HepG2 (cell line): ENCODE data around the gene DOCK3. TPM values are rescaled to one million over a fixed set of nuclear protein-coding genes. Genes with fewer than 3 reads are reported as not detected.
"Not testable (repeated sequence)": the region's sequence is repeated elsewhere in the genome, so short reads cannot be mapped to it uniquely, and the experiment has no call there.

Experiments
- ATAC-seq: fragments of 200-7000 bp; cut with Tn5 transposase; 3 replicates; pipeline ENCODE4 v1.9.1; 2020; ENCODE audit warnings: mild to moderate bottlenecking, moderate library complexity
- BruUV-seq: library from RNA; stranded (reverse); fragments of 400-500 nt; replicated peaks from 2 replicates; lab custom pipeline; 2021; lab: Mats Ljungman, UMichigan
- CTCF ChIA-PET: fragments of 300-600 bp; formaldehyde crosslinking; extraction: SDS; loops from one replicate; lab custom pipeline; 2021; ENCODE audit warnings: low total read pairs, inconsistent platforms, low intra/inter-chr PET ratio; lab: Yijun Ruan, JAX
- POLR2A ChIA-PET: fragments of 350-600 bp; sonication (Branson Sonifier 250); formaldehyde crosslinking; loops from one replicate; lab custom pipeline; 2020; ENCODE audit warnings: antibody characterized with exemption, inconsistent platforms; lab: Yijun Ruan, JAX
- DNase-seq: peaks from one replicate; pipeline ENCODE4 v3.0.0-alpha.2; 2015; ENCODE audit warnings: low spot score
- FAIRE-seq: peaks from 3 replicates; lab custom pipeline; 2011; peaks lifted over from hg19 to GRCh38; lab: Jason Lieb, UNC
- H2AFZ ChIP-seq: one replicate; pipeline ENCODE4 v1.6.1; 2011; ENCODE audit warnings: low read length, inconsistent platforms
- H3K27ac ChIP-seq: fragments of 300-600 bp; 3 replicates; pipeline ENCODE4 v1.8.0; 2011; ENCODE audit warnings: mixed run types, mild to moderate bottlenecking, mixed read lengths, low read length, inconsistent platforms; ENCODE audit not compliant: insufficient read depth; ENCODE audit errors: extremely low read length
- H3K27me3 ChIP-seq, 2 experiments: fragments of 200-600 bp in 1 of 2; 2 replicates in 1 of 2; 3 replicates in 1 of 2; pipeline versions ENCODE4 v1.6.0 to v1.8.0; 2011; ENCODE audit warnings: low read length in 2 of 2, mild to moderate bottlenecking in 2 of 2, moderate library complexity in 2 of 2, inconsistent platforms in 1 of 2; ENCODE audit not compliant: insufficient read depth in 2 of 2, control insufficient read depth in 1 of 2
- H3K36me3 ChIP-seq, 2 experiments: fragments of 200-600 bp in 1 of 2; replicated peaks in 1 of 2; 2 replicates in 1 of 2; 3 replicates in 1 of 2; pipeline versions ENCODE4 v1.5.1 to v1.8.0; 2011; ENCODE audit warnings: low read length in 2 of 2, inconsistent platforms in 1 of 2; ENCODE audit not compliant: insufficient read depth in 2 of 2, control insufficient read depth in 1 of 2
- H3K4me1 ChIP-seq: 2 replicates; pipeline ENCODE4 v1.5.1; 2012; ENCODE audit warnings: low read length, inconsistent platforms; ENCODE audit not compliant: insufficient read depth
- H3K4me2 ChIP-seq: 2 replicates; pipeline ENCODE4 v1.6.0; 2011; ENCODE audit warnings: low read depth, low read length, inconsistent platforms
- H3K4me3 ChIP-seq, 3 experiments: fragments of 200-600 bp in 1 of 3; sonication (generic), shearing (Covaris generic) in 1 of 3; replicated peaks in 1 of 3; 2 replicates each; pipeline ENCODE4 v1.5.1; 2011 to 2016; ENCODE audit warnings: low read length in 3 of 3, inconsistent platforms in 2 of 3, low read depth in 2 of 3, mild to moderate bottlenecking in 2 of 3, control low read depth in 1 of 3, mixed read lengths in 1 of 3; ENCODE audit not compliant: insufficient read depth in 1 of 3
- H3K79me2 ChIP-seq: one replicate; pipeline ENCODE4 v1.6.1; 2011; ENCODE audit warnings: low read length, inconsistent platforms; ENCODE audit not compliant: insufficient read depth
- H3K9ac ChIP-seq: 2 replicates; pipeline ENCODE4 v1.6.0; 2011; ENCODE audit warnings: mild to moderate bottlenecking, low read depth, low read length, inconsistent platforms; ENCODE audit not compliant: insufficient read depth
- H3K9me3 ChIP-seq: 2 replicates; pipeline ENCODE4 v1.5.1; 2012; ENCODE audit warnings: mild to moderate bottlenecking, low read length
- H4K20me1 ChIP-seq: 2 replicates; pipeline ENCODE4 v1.6.0; 2011; ENCODE audit warnings: inconsistent platforms, mild to moderate bottlenecking, low read length, moderate library complexity; ENCODE audit not compliant: insufficient read depth
- KLF6 ChIP-seq: IDR thresholded peaks from 2 replicates; pipeline ENCODE4 v1.8.0; 2016; ENCODE audit warnings: missing biosample characterization, missing genetic modification reagents
- NR2F6 ChIP-seq, 2 experiments: IDR thresholded peaks; 2 replicates each; pipeline ENCODE4 v1.6.1; 2016; ENCODE audit warnings: antibody characterized with exemption in 1 of 2, mild to moderate bottlenecking in 1 of 2
- REST ChIP-seq, 2 experiments: IDR thresholded peaks; 2 replicates each; pipeline ENCODE4 v1.6.1; 2011 to 2012; ENCODE audit warnings: low read length in 2 of 2, borderline replicate concordance in 1 of 2, low read depth in 1 of 2, mild to moderate bottlenecking in 1 of 2, moderate library complexity in 1 of 2
- STAT5B ChIP-seq: sonication (generic); formaldehyde crosslinking; IDR thresholded peaks from 2 replicates; pipeline ENCODE4 v1.4.0; 2020; ENCODE audit warnings: missing genetic modification reagents
- ZNF576 ChIP-seq: sonication (generic); formaldehyde crosslinking; IDR thresholded peaks from 2 replicates; pipeline ENCODE4 v1.4.0; 2020; ENCODE audit warnings: mild to moderate bottlenecking, missing genetic modification reagents
- WGBS: methylation state at CpG from one replicate; pipeline ENCODE4 v1.1.6; 2017; ENCODE audit warnings: low lambda C conversion rate; 5-methylcytosine and 5-hydroxymethylcytosine counted together
- in situ Hi-C: cut with HindIII; loops from 2 replicates; pipeline ENCODE4 v1.10.0; 2017; ENCODE audit warnings: low pct_unique_long_range_greater_than_20kb; ENCODE audit not compliant: extremely low pct_ligation_motif_present
- intact Hi-C: fragments of 100-400 bp; cut with micrococcal nuclease; formaldehyde crosslinking; loops from one replicate; pipeline ENCODE4 v1.10.0; 2022; ENCODE audit not compliant: unreplicated experiment
- polyA plus RNA-seq, 8 experiments: library from polyadenylated mRNA; depleted of rRNA in 3 of 8; stranded (reverse) in 7 of 8; unstranded in 1 of 8; fragments of >200 nt; fragmentation: Illumina TruSeq in 4 of 8; extraction: Trizol in 4 of 8; gene quantifications; 2 replicates each; pipeline versions ENCODE4 v1.2.1 to v1.2.3, GENCODE V29; 2011 to 2016; ENCODE audit warnings: low read depth in 4 of 8, missing spikeins in 1 of 8, mixed read lengths in 1 of 8; ENCODE audit not compliant: insufficient read depth in 1 of 8
- total RNA-seq, 5 experiments: library from RNA; depleted of rRNA; stranded (reverse); fragments of >200 nt; fragmentation: Illumina TruSeq; extraction: Trizol; gene quantifications; 2 replicates each; pipeline ENCODE4 v1.2.3, GENCODE V29; 2016; ENCODE audit warnings: low read depth in 1 of 5

DOCK3 gene
- total and polyA plus RNA-seq, 2 of the 13 experiments (the other 11 are each of a cell fraction or from before 2014, with no cell fraction given) = not detected

- no peak overlapping the region for H3K4me2 ChIP-seq
- no peak for DNase-seq
- no peaks in the 10 kb centered on the region for H3K9me3 ChIP-seq
- under 1% methylated on average over 7 of the region's 7 CpGs for WGBS
- no peaks in the 10 kb centered on the region for H4K20me1 ChIP-seq
- no peak for TF ChIP-seq STAT5B (CRISPR knock-in tag)
- TF ChIP-seq, all 625 proteins: peak for 0
- H3K36me3 ChIP-seq = no peaks in the 10 kb centered on the region
- no peak for FAIRE-seq
- POLR2A ChIA-PET = no interaction called here
- BruUV-seq = no TSS peak
- in situ Hi-C loops = no loop called here
- CTCF ChIA-PET = no interaction called here
- no peak overlapping the region for H3K27ac ChIP-seq
- H3K4me3 ChIP-seq = no peak overlapping the region
- ATAC-seq = no peak
- H3K4me1 ChIP-seq = no peaks in the 10 kb centered on the region
- no peak overlapping the region for H2AFZ ChIP-seq
- intact Hi-C loops = no loop called here
- no peak overlapping the region for H3K9ac ChIP-seq
- H3K79me2 ChIP-seq = no peaks in the 10 kb centered on the region
- H3K27me3 ChIP-seq = peaks cover 0 to 4% of the 10 kb centered on the region in 2 experiments; a peak in 1 of 5 replicates
These were observed 12.5 kb downstream of the DOCK3 start for GRCh38 chr3:50687127-50687751.

- Histone ChIP-seq H3K4me2 (no peak overlapping the region), H3K9me3 (no peaks in the 10 kb centered on the region), H3K4me1 (no peaks in the 10 kb centered on the region), H4K20me1 (no peaks in the 10 kb centered on the region), H2AFZ (no peak overlapping the region), H3K27ac (no peak overlapping the region), H3K4me3 (no peak overlapping the region), H3K36me3 (no peaks in the 10 kb centered on the region), H3K79me2 (no peaks in the 10 kb centered on the region), H3K27me3 (peaks cover 0 to 4% of the 10 kb centered on the region in 2 experiments; a peak in 1 of 5 replicates), H3K9ac (no peak overlapping the region)
- in situ Hi-C loops = no loop called here
- ChIA-PET POLR2A (no interaction called here), CTCF (no interaction called here)
- no TSS peak for BruUV-seq
- WGBS = 20% methylated on average over 2 of the region's 2 CpGs
- intact Hi-C loops = no loop called here
- DNase-seq = no peak
- FAIRE-seq = no peak
- no peak for ATAC-seq
- TF ChIP-seq NR2F6 (IDR thresholded peaks at IDR 0.05) (no peak), NR2F6 (CRISPR knock-in tag; IDR thresholded peaks at IDR 0.05) (no peak), ZNF576 (CRISPR knock-in tag) (no peak), REST (IDR thresholded peaks at IDR 0.05; ENCODE audit: borderline replicate concordance in 1 of 2, low read depth in 1 of 2, low read length in 2 of 2) (no peak), KLF6 (CRISPR knock-in tag) (no peak)
These were observed 13.2 kb downstream of the DOCK3 start for GRCh38 chr3:50687916-50688315.

- CTCF ChIA-PET, in situ Hi-C loops, H3K27me3 ChIP-seq, POLR2A ChIA-PET, H3K4me2 ChIP-seq, H3K4me1 ChIP-seq, intact Hi-C loops, BruUV-seq, H2AFZ ChIP-seq, H3K27ac ChIP-seq, DNase-seq, FAIRE-seq, ATAC-seq, H4K20me1 ChIP-seq, H3K9ac ChIP-seq, H3K4me3 ChIP-seq, H3K36me3 ChIP-seq, H3K9me3 ChIP-seq, H3K79me2 ChIP-seq: not testable (repeated sequence)
- WGBS = 58% methylated on average over 4 of the region's 4 CpGs
These were observed 13.9 kb downstream of the DOCK3 start for GRCh38 chr3:50688602-50689001.
